Panc1 (cell line): ENCODE measurements around the gene RASSF5. TPM values are rescaled to one million over a fixed set of nuclear protein-coding genes. Genes with fewer than 3 reads are reported as not detected.

Experiments
- ATAC-seq: fragments of 200-7000 bp; cut with Tn5 transposase; 2 replicates; pipeline ENCODE4 v1.9.1; 2020; ENCODE audit warnings: mild to moderate bottlenecking, moderate library complexity
- BruUV-seq: library from RNA; stranded (reverse); fragments of 400-500 nt; replicated peaks from 2 replicates; lab custom pipeline; 2021; lab: Mats Ljungman, UMichigan
- CTCF ChIA-PET: fragments of 300-600 bp; sonication (Branson Sonifier 250); formaldehyde crosslinking; loops from one replicate; lab custom pipeline; 2022; ENCODE audit warnings: antibody characterized with exemption; lab: Charles Lee
- POLR2A ChIA-PET: fragments of 300-600 bp; sonication (Branson Sonifier 250); formaldehyde crosslinking; loops from one replicate; lab custom pipeline; 2022; ENCODE audit warnings: antibody characterized with exemption; lab: Charles Lee
- DNase-seq: peaks from one replicate; pipeline ENCODE4 v3.0.0-alpha.2; 2010; ENCODE audit warnings: low read depth, low spot score
- H3K27ac ChIP-seq: 2 replicates; pipeline ENCODE4 v1.5.1; 2011; ENCODE audit warnings: mild to moderate bottlenecking, low read length, inconsistent platforms
- H3K27me3 ChIP-seq: fragments of 200-500 bp; sonication (Bioruptor generic); 2 replicates; pipeline ENCODE4 v1.6.0; 2014; ENCODE audit warnings: low read length, inconsistent platforms; ENCODE audit not compliant: control insufficient read depth, insufficient read depth
- H3K36me3 ChIP-seq: fragments of 200-500 bp; sonication (Bioruptor generic); 2 replicates; pipeline ENCODE4 v1.5.1; 2014; ENCODE audit warnings: inconsistent platforms, mild to moderate bottlenecking, low read length, moderate library complexity; ENCODE audit not compliant: control insufficient read depth, insufficient read depth
- H3K4me1 ChIP-seq: 2 replicates; pipeline ENCODE4 v1.5.1; 2011; ENCODE audit warnings: inconsistent platforms, mild to moderate bottlenecking, low read length, moderate library complexity; ENCODE audit not compliant: control insufficient read depth, insufficient read depth
- H3K4me3 ChIP-seq, 2 experiments: 2 replicates each; pipeline ENCODE4 v1.5.1; 2011 to 2012; ENCODE audit warnings: low read depth in 2 of 2, low read length in 2 of 2, mild to moderate bottlenecking in 2 of 2, inconsistent platforms in 1 of 2, moderate library complexity in 1 of 2
- H3K9me3 ChIP-seq: fragments of 200-500 bp; sonication (Bioruptor generic); 2 replicates; pipeline ENCODE4 v1.5.1; 2014; ENCODE audit warnings: low read depth, mild to moderate bottlenecking, inconsistent platforms, low read length, moderate library complexity; ENCODE audit not compliant: control insufficient read depth, insufficient read depth
- CTCF ChIP-seq: fragments of 450-650 bp; IDR thresholded peaks from 2 replicates; pipeline ENCODE4 v1.5.1; 2017; ENCODE audit warnings: mild to moderate bottlenecking
- POLR2AphosphoS5 ChIP-seq: IDR thresholded peaks from 2 replicates; pipeline ENCODE4 v1.6.1; 2012; ENCODE audit warnings: mild to moderate bottlenecking, low read depth, low read length, moderate library complexity
- REST ChIP-seq, 2 experiments: IDR thresholded peaks; 2 replicates each; pipeline ENCODE4 v1.6.1; 2011 to 2012; ENCODE audit warnings: low read depth in 2 of 2, control low read depth in 1 of 2, low read length in 1 of 2, mild to moderate bottlenecking in 1 of 2, moderate library complexity in 1 of 2; ENCODE audit not compliant: insufficient read depth in 1 of 2
- SIN3A ChIP-seq: IDR thresholded peaks from 2 replicates; pipeline ENCODE4 v1.6.1; 2012; ENCODE audit warnings: low read depth, mild to moderate bottlenecking, low read length, moderate library complexity, borderline replicate concordance; ENCODE audit not compliant: insufficient read depth
- TCF7L2 ChIP-seq: IDR thresholded peaks from 2 replicates; pipeline ENCODE4 v1.6.1; 2011; ENCODE audit warnings: mild to moderate bottlenecking, low read depth, low read length, inconsistent platforms
- in situ Hi-C: cut with HindIII; loops from 2 replicates; pipeline ENCODE4 v1.10.0; 2016; ENCODE audit warnings: low sequenced_read_pairs, low pct_unique_long_range_greater_than_20kb
- intact Hi-C: fragments of 100-400 bp; cut with micrococcal nuclease; formaldehyde crosslinking; loops from one replicate; pipeline ENCODE4 v1.10.0; 2022; ENCODE audit not compliant: unreplicated experiment
- total RNA-seq: library from RNA; stranded (reverse); gene quantifications from one replicate; pipeline ENCODE4 v1.2.1, GENCODE V29; 2021; ENCODE audit not compliant: unreplicated experiment

RASSF5 gene
- total RNA-seq, 1 experiment from 2014 or later = 1.6 TPM

- no peak for DNase-seq
- Histone ChIP-seq H3K9me3 (no peaks in the 10 kb centered on the region), H3K4me1 (no peaks in the 10 kb centered on the region), H3K27ac (no peak overlapping the region), H3K27me3 (no peaks in the 10 kb centered on the region), H3K4me3 (no peak overlapping the region), H3K36me3 (no peaks in the 10 kb centered on the region)
- ATAC-seq = no peak
- TF ChIP-seq SIN3A (no peak), POLR2AphosphoS5 (no peak), TCF7L2 (no peak), REST (IDR thresholded peaks at IDR 0.05; ENCODE audit: insufficient read depth in 1 of 2, low read depth in 2 of 2, low read length in 1 of 2) (no peak), CTCF (no peak)
- POLR2A ChIA-PET = no interaction called here
- intact Hi-C loops = no loop called here
- in situ Hi-C loops = no loop called here
- BruUV-seq = no TSS peak
- CTCF ChIA-PET = no interaction called here
These were observed 31.7 kb downstream of the RASSF5 start for GRCh38 chr1:206538901-206539640.

GRCh38 chr1:206540044-206540780 lies 32.9 kb downstream of the RASSF5 start:
- POLR2A ChIA-PET = no interaction called here
- intact Hi-C loops = no loop called here
- no TSS peak for BruUV-seq
- TF ChIP-seq POLR2AphosphoS5 = no peak
- TF ChIP-seq REST (IDR thresholded peaks at IDR 0.05; ENCODE audit: insufficient read depth in 1 of 2, low read depth in 2 of 2, low read length in 1 of 2) = no peak
- no peak for TF ChIP-seq CTCF
- no peak for TF ChIP-seq TCF7L2
- no peak for TF ChIP-seq SIN3A
- ATAC-seq (no peak), DNase-seq (no peak)
- CTCF ChIA-PET = no interaction called here
- Histone ChIP-seq H3K27ac (no peak overlapping the region), H3K9me3 (no peaks in the 10 kb centered on the region), H3K4me1 (no peaks in the 10 kb centered on the region), H3K36me3 (no peaks in the 10 kb centered on the region), H3K4me3 (no peak overlapping the region), H3K27me3 (no peaks in the 10 kb centered on the region)
- in situ Hi-C loops = no loop called here
